Measurements from ENCODE around the gene SYNDIG1L. TPM values are rescaled to one million over a fixed set of nuclear protein-coding genes. Genes with fewer than 3 reads are reported as not detected.

The SYNDIG1L gene
- total RNA-seq, 1 donor from 2014 or later, result 0.34 TPM

DNA sequence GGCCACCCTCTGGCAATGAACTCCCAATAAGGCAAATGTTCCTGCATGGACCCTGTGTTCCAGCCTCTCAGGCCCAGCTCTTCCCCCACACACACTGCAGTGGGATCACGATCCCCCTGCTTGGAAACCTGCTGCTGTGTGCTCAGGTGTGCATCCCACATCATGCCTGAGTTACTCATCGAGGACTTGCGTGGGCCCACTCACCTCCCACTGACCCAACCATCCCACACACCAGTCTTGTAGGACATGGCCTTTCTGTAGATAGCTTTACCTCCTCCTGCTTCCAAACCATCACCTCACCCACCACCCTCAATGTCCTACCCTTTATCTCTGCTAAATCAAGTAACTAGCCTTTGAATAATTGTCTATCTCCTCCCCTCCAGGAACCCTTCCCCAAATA lies 42.5 kb upstream of the SYNDIG1L start:
- no peaks in the 10 kb centered on the region for H3K27me3 Mint-ChIP-seq
- no peaks in the 10 kb centered on the region for H3K4me1 Mint-ChIP-seq (ENCODE audit: low read depth)
- H3K36me3 Mint-ChIP-seq (ENCODE audit: insufficient read depth), result peaks cover 9% of the 10 kb centered on the region
- TF ChIP-seq, protein P1, sequence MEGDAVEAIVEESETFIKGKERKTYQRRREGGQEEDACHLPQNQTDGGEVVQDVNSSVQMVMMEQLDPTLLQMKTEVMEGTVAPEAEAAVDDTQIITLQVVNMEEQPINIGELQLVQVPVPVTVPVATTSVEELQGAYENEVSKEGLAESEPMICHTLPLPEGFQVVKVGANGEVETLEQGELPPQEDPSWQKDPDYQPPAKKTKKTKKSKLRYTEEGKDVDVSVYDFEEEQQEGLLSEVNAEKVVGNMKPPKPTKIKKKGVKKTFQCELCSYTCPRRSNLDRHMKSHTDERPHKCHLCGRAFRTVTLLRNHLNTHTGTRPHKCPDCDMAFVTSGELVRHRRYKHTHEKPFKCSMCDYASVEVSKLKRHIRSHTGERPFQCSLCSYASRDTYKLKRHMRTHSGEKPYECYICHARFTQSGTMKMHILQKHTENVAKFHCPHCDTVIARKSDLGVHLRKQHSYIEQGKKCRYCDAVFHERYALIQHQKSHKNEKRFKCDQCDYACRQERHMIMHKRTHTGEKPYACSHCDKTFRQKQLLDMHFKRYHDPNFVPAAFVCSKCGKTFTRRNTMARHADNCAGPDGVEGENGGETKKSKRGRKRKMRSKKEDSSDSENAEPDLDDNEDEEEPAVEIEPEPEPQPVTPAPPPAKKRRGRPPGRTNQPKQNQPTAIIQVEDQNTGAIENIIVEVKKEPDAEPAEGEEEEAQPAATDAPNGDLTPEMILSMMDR (IDR thresholded peaks at IDR 0.05; ENCODE audit: unreplicated experiment), result no peak
- H3K9me3 Mint-ChIP-seq (ENCODE audit: low read depth), result no peaks in the 10 kb centered on the region
- H3K27ac Mint-ChIP-seq, result no peak overlapping the region
- H3K4me3 Mint-ChIP-seq (ENCODE audit: low read depth), result no peak overlapping the region
- no peak for DNase-seq (ENCODE audit: low spot score, unreplicated experiment)

DNA sequence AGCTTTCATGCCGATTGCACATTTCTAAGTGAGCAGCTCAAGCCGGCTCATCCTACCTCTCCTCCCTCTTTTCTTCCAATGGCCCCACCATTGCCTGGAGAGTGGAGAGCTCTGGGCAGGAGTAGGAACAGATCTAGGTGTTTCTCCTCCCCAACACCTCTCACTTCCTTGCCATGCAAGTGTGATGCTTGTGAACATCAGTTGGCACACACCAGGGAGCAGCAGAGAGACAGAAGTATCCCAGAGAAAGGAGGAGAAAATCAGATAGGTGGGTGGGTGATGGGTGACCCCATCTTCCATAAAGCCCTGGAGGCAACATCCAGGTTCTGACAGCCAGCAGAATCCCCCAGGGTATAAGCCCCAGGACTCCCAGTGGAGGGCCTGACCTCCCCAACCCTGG lies 39.3 kb upstream of the SYNDIG1L start:
- Mint-ChIP-seq H3K4me3 (ENCODE audit: low read depth) (no peak overlapping the region), H3K4me1 (ENCODE audit: low read depth) (no peaks in the 10 kb centered on the region), H3K36me3 (ENCODE audit: insufficient read depth) (peaks cover 2% of the 10 kb centered on the region), H3K27ac (no peak overlapping the region), H3K27me3 (peaks cover 4% of the 10 kb centered on the region), H3K9me3 (ENCODE audit: low read depth) (no peaks in the 10 kb centered on the region)
- no peak for DNase-seq (ENCODE audit: low spot score, unreplicated experiment)
- TF ChIP-seq, protein P1 (IDR thresholded peaks at IDR 0.05; ENCODE audit: unreplicated experiment), result no peak

DNA sequence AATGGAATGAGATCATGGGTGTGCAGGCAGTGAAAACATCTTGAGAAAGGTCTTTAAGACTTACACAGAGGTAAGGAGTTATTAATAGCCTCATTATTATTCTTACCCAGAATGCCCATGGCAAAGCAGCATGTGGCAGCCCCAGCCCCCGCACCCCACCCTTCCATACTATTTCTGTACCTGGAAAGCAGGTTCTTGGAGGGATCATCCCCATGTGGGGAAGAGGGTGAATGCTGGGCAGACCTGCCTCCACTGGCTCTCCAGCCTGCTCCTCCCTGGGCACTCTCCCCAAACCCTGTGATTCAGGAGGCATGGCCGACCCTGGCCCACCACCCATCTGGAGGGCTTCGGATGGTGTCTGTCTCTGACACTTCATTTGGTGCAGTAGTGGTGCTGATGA lies 38.8 kb upstream of the SYNDIG1L start:
- Mint-ChIP-seq H3K27ac (no peak overlapping the region), H3K27me3 (peaks cover 4% of the 10 kb centered on the region), H3K4me1 (ENCODE audit: low read depth) (no peaks in the 10 kb centered on the region), H3K9me3 (ENCODE audit: low read depth) (no peaks in the 10 kb centered on the region), H3K4me3 (ENCODE audit: low read depth) (no peak overlapping the region), H3K36me3 (ENCODE audit: insufficient read depth) (peaks cover under 1% of the 10 kb centered on the region)
- DNase-seq (ENCODE audit: low spot score, unreplicated experiment), result no peak
- TF ChIP-seq, protein P1 (IDR thresholded peaks at IDR 0.05; ENCODE audit: unreplicated experiment), result no peak

DNA sequence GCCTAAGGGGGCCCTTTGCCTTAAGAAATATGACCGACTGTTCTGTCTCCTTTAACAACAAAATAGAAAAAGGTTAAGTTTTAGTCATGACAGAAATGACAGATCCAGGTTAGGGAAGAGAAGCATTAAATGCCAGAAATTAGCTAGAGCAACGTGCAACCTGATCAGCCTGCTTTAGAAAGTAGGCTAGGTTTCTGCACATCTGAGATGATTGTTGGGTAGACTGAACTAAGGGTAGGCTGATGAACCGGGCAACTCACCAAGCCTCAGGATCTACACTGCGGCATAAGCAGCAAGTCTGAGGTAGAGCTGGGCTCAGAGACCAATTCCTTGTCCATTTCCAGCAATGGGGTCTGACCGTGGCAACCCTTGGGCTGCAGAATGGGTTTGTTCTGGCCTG lies 37.7 kb upstream of the SYNDIG1L start:
- H3K27me3 Mint-ChIP-seq, result peaks cover 4% of the 10 kb centered on the region
- no peaks in the 10 kb centered on the region for H3K36me3 Mint-ChIP-seq (ENCODE audit: insufficient read depth)
- H3K27ac Mint-ChIP-seq, result no peak overlapping the region
- no peaks in the 10 kb centered on the region for H3K4me1 Mint-ChIP-seq (ENCODE audit: low read depth)
- no peaks in the 10 kb centered on the region for H3K9me3 Mint-ChIP-seq (ENCODE audit: low read depth)
- no peak overlapping the region for H3K4me3 Mint-ChIP-seq (ENCODE audit: low read depth)
- TF ChIP-seq, protein P1 (IDR thresholded peaks at IDR 0.05; ENCODE audit: unreplicated experiment), result no peak
- DNase-seq (ENCODE audit: low spot score, unreplicated experiment), result no peak

DNA sequence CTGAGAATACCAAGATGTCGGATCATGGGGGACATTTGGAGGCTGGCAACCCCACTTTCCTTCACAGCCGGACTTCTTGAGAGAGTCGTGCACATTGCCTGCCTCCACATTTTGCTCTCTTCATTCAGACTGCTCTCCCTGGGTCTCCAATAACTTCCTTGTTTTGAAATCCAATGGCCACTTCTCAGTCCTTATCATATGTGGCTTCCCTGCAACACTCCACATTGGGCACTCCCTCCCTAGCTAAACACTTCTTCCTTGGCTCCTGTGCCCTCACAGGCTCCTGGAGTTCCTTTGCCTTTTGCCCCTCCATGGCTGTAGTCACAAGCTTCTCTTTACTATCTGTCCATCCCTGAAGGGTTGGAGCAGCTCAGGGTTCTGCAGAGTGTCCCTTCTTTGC lies 37.0 kb upstream of the SYNDIG1L start:
- no peaks in the 10 kb centered on the region for H3K9me3 Mint-ChIP-seq (ENCODE audit: low read depth)

More for the DNA sequence above, 37.0 kb upstream of the SYNDIG1L start:
- Mint-ChIP-seq H3K27ac (no peak overlapping the region), H3K27me3 (peaks cover 4% of the 10 kb centered on the region), H3K4me3 (ENCODE audit: low read depth) (no peak overlapping the region), H3K4me1 (ENCODE audit: low read depth) (no peaks in the 10 kb centered on the region), H3K36me3 (ENCODE audit: insufficient read depth) (no peaks in the 10 kb centered on the region)
- TF ChIP-seq, protein P1 (IDR thresholded peaks at IDR 0.05; ENCODE audit: unreplicated experiment), result no peak
- DNase-seq (ENCODE audit: low spot score, unreplicated experiment), result no peak

Measured in progenitor cell of endocrine pancreas (in vitro differentiated cells).